GM18868 (cell line): ENCODE data around the gene TBC1D4.
"Not testable (repeated sequence)": the region's sequence is repeated elsewhere in the genome, so short reads cannot be mapped to it uniquely, and the experiment has no call there.

Experiments
- ATAC-seq: cut with Tn5 transposase; IDR thresholded peaks from one replicate; pipeline ENCODE4 v1.9.1; 2021; ENCODE audit warnings: mild to moderate bottlenecking, moderate library complexity; ENCODE audit not compliant: unreplicated experiment

The TBC1D4 gene

GRCh38 chr13:75329723-75330122 is 152.2 kb downstream of the TBC1D4 start:
- no peak for ATAC-seq

- no peak for ATAC-seq
These were observed 152.9 kb downstream of the TBC1D4 start for GRCh38 chr13:75329097-75329496.

GRCh38 chr13:75327135-75327510 is 154.8 kb downstream of the TBC1D4 start:
- ATAC-seq = no peak

GRCh38 chr13:75326173-75327134 is 155.5 kb downstream of the TBC1D4 start:
- peak; percentile 91 for ATAC-seq

- ATAC-seq = no peak
These were observed 156.3 kb downstream of the TBC1D4 start for GRCh38 chr13:75325711-75326110.

GRCh38 chr13:75324413-75324940 is 157.5 kb downstream of the TBC1D4 start:
- ATAC-seq = no peak

- no peak for ATAC-seq
These were observed 160.9 kb downstream of the TBC1D4 start for GRCh38 chr13:75321084-75321483.

- ATAC-seq = no peak
These were observed 162.7 kb downstream of the TBC1D4 start for GRCh38 chr13:75319254-75319653.

GRCh38 chr13:75318138-75318833 is 163.7 kb downstream of the TBC1D4 start:
- ATAC-seq = peak; percentile 57

- no peak for ATAC-seq
These were observed 165.5 kb downstream of the TBC1D4 start for GRCh38 chr13:75316427-75316826.

- ATAC-seq = peak; percentile 53
These were observed 169.0 kb downstream of the TBC1D4 start for GRCh38 chr13:75312884-75313520.

GRCh38 chr13:75309981-75310580 is 171.9 kb downstream of the TBC1D4 start:
- peak; percentile 52 for ATAC-seq

- peak; percentile 70 for ATAC-seq
These were observed 173.7 kb downstream of the TBC1D4 start for GRCh38 chr13:75308222-75308621.

GRCh38 chr13:75307370-75307949 is 174.5 kb downstream of the TBC1D4 start:
- ATAC-seq = no peak

- not testable (repeated sequence) for ATAC-seq
These were observed 175.0 kb downstream of the TBC1D4 start for GRCh38 chr13:75306967-75307366.

GRCh38 chr13:75305059-75305458 is 176.9 kb downstream of the TBC1D4 start:
- no peak for ATAC-seq

GRCh38 chr13:75303263-75303662 is 178.7 kb downstream of the TBC1D4 start:
- ATAC-seq = no peak

GRCh38 chr13:75302071-75302698 is 179.8 kb downstream of the TBC1D4 start:
- ATAC-seq = no peak

GRCh38 chr13:75299913-75300862 is 181.8 kb downstream of the TBC1D4 start:
- ATAC-seq = peak; percentile 79
